Spleen (tissue), 7 donors: ENCODE measurements around the gene DGCR6L.
"Not testable (repeated sequence)": the region's sequence is repeated elsewhere in the genome, so short reads cannot be mapped to it uniquely, and the experiment has no call there.

ENCODE experiments used
- CTCF ChIP-seq, 11 experiments: fragments of 200-600 bp in 7 of 11; fragments of 450-650 bp in 4 of 11; sonication (generic) in 4 of 11; IDR thresholded peaks in 8 of 11; conservative IDR thresholded peaks in 3 of 11; 1 replicate in 7 of 11; 2 replicates in 4 of 11; pipeline versions ENCODE4 v1.4.0 to v1.8.0; 2016 to 2021; ENCODE audit warnings: antibody characterized with exemption in 11 of 11, inconsistent platforms in 4 of 11, mild to moderate bottlenecking in 1 of 11
- POLR2A ChIP-seq, 3 donors: fragments of 450-650 bp; IDR thresholded peaks; one replicate each; pipeline ENCODE4 v1.5.1; 2017; ENCODE audit warnings: antibody characterized with exemption in 3 of 3, mild to moderate bottlenecking in 1 of 3
- POLR2AphosphoS5 ChIP-seq, 3 donors: sonication (generic); formaldehyde crosslinking; IDR thresholded peaks; one replicate each; pipeline ENCODE4 v1.5.1; 2017; ENCODE audit warnings: antibody characterized with exemption in 3 of 3
- donor health status: DM: no; HTN: no; CAD: no; lungs with moderate emphysema.
- donor health status: DM: no; HTN: no; CAD: no.
- donor health status: DM: no; HTN: no; CAD: no.

DNA sequence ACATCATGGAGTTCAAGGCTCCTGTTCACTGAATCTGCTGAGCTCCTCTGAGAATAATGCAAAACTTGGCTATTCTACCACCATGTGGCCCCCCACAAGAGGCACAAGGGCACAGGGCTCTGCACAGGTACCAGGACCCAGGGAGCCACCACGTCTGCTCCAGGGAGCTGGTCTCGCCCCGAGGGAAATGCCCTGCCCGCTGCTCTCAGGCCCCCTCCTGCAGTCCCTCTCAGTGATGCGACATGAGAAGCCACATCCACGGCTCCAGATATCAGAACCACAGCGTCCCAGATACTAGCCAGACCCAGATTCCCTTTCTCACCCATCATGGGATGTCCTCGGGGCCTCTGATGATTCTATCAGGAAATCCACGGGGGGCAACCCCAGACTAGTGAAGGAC is 47.0 kb upstream of the DGCR6L start:
- not testable (repeated sequence) for TF ChIP-seq CTCF (IDR thresholded peaks at IDR 0.05 in 8 of 11, conservative IDR thresholded peaks at IDR 0.05 in 3 of 11); POLR2A (IDR thresholded peaks at IDR 0.05); POLR2AphosphoS5 (IDR thresholded peaks at IDR 0.05)
